Measurements from ENCODE around the gene TPM1. TPM values are rescaled to one million over a fixed set of nuclear protein-coding genes. Genes with fewer than 3 reads are reported as not detected.

Gene TPM1
- total RNA-seq, 1 donor from 2014 or later: 106 TPM

GRCh38 chr15:63044645-63045464 is 2.3 kb downstream of the TPM1 start:
- peak overlapping the region; percentile 89 for H3K4me3 Mint-ChIP-seq (ENCODE audit: unreplicated experiment)
- TF ChIP-seq CTCF (IDR thresholded peaks at IDR 0.05; ENCODE audit: unreplicated experiment): no peak
- peaks cover 32% of the 10 kb centered on the region for H3K4me1 Mint-ChIP-seq (ENCODE audit: unreplicated experiment)
- peaks cover 33% of the 10 kb centered on the region for H3K27me3 Mint-ChIP-seq (ENCODE audit: unreplicated experiment)
- H3K36me3 Mint-ChIP-seq (ENCODE audit: low read depth, unreplicated experiment): peaks cover 5% of the 10 kb centered on the region
- H3K27ac Mint-ChIP-seq (ENCODE audit: unreplicated experiment): no peak overlapping the region
- DNase-seq (ENCODE audit: low spot score): no peak
- no peaks in the 10 kb centered on the region for H3K9me3 Mint-ChIP-seq (ENCODE audit: unreplicated experiment)

DNA sequence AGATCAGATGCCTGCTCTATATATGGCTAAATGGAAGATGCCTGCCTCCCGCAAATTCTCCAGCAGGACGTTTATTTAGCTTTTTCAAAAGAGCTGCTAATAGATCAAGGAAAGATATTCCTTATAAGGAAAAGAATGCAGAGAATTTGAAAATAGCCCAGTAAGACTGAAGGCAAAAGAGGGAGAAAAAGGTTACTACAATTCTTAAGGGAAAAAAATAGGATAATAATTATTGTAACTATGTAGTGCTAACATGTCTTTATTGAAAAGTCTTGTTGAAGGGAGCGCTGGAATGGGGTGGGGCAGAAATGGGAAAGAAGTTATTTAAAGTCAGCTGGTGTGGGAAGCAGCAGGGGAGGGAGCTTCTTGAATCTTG is 2.9 kb downstream of the TPM1 start:
- TF ChIP-seq CTCF (IDR thresholded peaks at IDR 0.05; ENCODE audit: unreplicated experiment): no peak
- Mint-ChIP-seq H3K27me3 (ENCODE audit: unreplicated experiment) (peaks cover 31% of the 10 kb centered on the region), H3K36me3 (ENCODE audit: low read depth, unreplicated experiment) (peaks cover 5% of the 10 kb centered on the region), H3K4me1 (ENCODE audit: unreplicated experiment) (peaks cover 32% of the 10 kb centered on the region), H3K27ac (ENCODE audit: unreplicated experiment) (no peak overlapping the region), H3K4me3 (ENCODE audit: unreplicated experiment) (no peak overlapping the region), H3K9me3 (ENCODE audit: unreplicated experiment) (no peaks in the 10 kb centered on the region)
- no peak for DNase-seq (ENCODE audit: low spot score)

DNA sequence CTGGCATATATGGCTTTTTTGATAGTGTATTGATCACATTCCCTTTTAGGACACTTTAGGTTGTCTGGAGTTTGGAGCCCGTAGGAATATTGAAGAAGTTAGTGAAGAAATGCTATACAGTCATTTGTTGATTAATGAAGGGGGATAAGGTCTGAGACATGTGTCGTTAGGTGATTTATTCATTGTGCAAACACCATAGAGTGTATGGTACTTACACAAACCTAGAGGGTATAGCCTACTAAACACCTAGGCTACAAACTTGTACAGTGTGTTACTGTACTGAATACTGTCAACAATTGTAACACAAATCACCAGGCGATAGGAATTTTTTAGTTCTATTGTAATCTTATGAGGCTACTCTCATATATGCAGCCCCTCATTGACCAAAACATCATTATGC is 3.3 kb downstream of the TPM1 start:
- no peak overlapping the region for H3K4me3 Mint-ChIP-seq (ENCODE audit: unreplicated experiment)
- peaks cover 5% of the 10 kb centered on the region for H3K36me3 Mint-ChIP-seq (ENCODE audit: low read depth, unreplicated experiment)
- peaks cover 29% of the 10 kb centered on the region for H3K27me3 Mint-ChIP-seq (ENCODE audit: unreplicated experiment)
- no peak for TF ChIP-seq CTCF (IDR thresholded peaks at IDR 0.05; ENCODE audit: unreplicated experiment)
- no peak for DNase-seq (ENCODE audit: low spot score)
- H3K27ac Mint-ChIP-seq (ENCODE audit: unreplicated experiment): no peak overlapping the region
- H3K9me3 Mint-ChIP-seq (ENCODE audit: unreplicated experiment): no peaks in the 10 kb centered on the region
- peaks cover 32% of the 10 kb centered on the region for H3K4me1 Mint-ChIP-seq (ENCODE audit: unreplicated experiment)

GRCh38 chr15:63046917-63047760 is 4.6 kb downstream of the TPM1 start:
- peak overlapping the region; percentile 86 for H3K4me3 Mint-ChIP-seq (ENCODE audit: unreplicated experiment)
- TF ChIP-seq CTCF (IDR thresholded peaks at IDR 0.05; ENCODE audit: unreplicated experiment): no peak
- no peak overlapping the region for H3K27ac Mint-ChIP-seq (ENCODE audit: unreplicated experiment)
- no peaks in the 10 kb centered on the region for H3K9me3 Mint-ChIP-seq (ENCODE audit: unreplicated experiment)
- H3K4me1 Mint-ChIP-seq (ENCODE audit: unreplicated experiment): peaks cover 32% of the 10 kb centered on the region
- no peak for DNase-seq (ENCODE audit: low spot score)
- H3K27me3 Mint-ChIP-seq (ENCODE audit: unreplicated experiment): peaks cover 24% of the 10 kb centered on the region
- peaks cover 5% of the 10 kb centered on the region for H3K36me3 Mint-ChIP-seq (ENCODE audit: low read depth, unreplicated experiment)

GRCh38 chr15:63047792-63048114 is 5.2 kb downstream of the TPM1 start:
- no peak for TF ChIP-seq CTCF (IDR thresholded peaks at IDR 0.05; ENCODE audit: unreplicated experiment)
- H3K36me3 Mint-ChIP-seq (ENCODE audit: low read depth, unreplicated experiment): peaks cover 5% of the 10 kb centered on the region
- no peak for DNase-seq (ENCODE audit: low spot score)
- no peaks in the 10 kb centered on the region for H3K9me3 Mint-ChIP-seq (ENCODE audit: unreplicated experiment)
- peak overlapping the region; percentile 7 for H3K27ac Mint-ChIP-seq (ENCODE audit: unreplicated experiment)
- H3K27me3 Mint-ChIP-seq (ENCODE audit: unreplicated experiment): peaks cover 24% of the 10 kb centered on the region
- H3K4me3 Mint-ChIP-seq (ENCODE audit: unreplicated experiment): peak overlapping the region; percentile 86
- peaks cover 35% of the 10 kb centered on the region for H3K4me1 Mint-ChIP-seq (ENCODE audit: unreplicated experiment)

Measured in endothelial cell (in vitro differentiated cells).